HepG2 (cell line): Measurements from ENCODE around the gene LCK. TPM values are rescaled to one million over a fixed set of nuclear protein-coding genes. Genes with fewer than 3 reads are reported as not detected.

Experiments
- DRAP1 ChIP-seq: IDR thresholded peaks from 2 replicates; pipeline ENCODE4 v1.6.1; 2016; ENCODE audit warnings: missing genetic modification reagents, missing compliant biosample characterization
- FOXA3 ChIP-seq: IDR thresholded peaks from 2 replicates; pipeline ENCODE4 v1.6.1; 2016; ENCODE audit warnings: missing genetic modification reagents, missing compliant biosample characterization
- FOXM1 ChIP-seq: sonication (generic); formaldehyde crosslinking; IDR thresholded peaks from 2 replicates; pipeline ENCODE4 v1.5.0; 2020; ENCODE audit warnings: missing genetic modification reagents
- GMEB1 ChIP-seq: sonication (generic); formaldehyde crosslinking; IDR thresholded peaks from 2 replicates; pipeline ENCODE4 v1.5.1; 2020; ENCODE audit warnings: missing genetic modification reagents, mild to moderate bottlenecking, borderline replicate concordance
- JARID2 ChIP-seq: sonication (generic); formaldehyde crosslinking; IDR thresholded peaks from 2 replicates; pipeline ENCODE4 v1.8.1; 2023; ENCODE audit warnings: missing genetic modification reagents, inconsistent platforms; ENCODE audit not compliant: insufficient replicate concordance
- MAX ChIP-seq: IDR thresholded peaks from 2 replicates; pipeline ENCODE4 v1.6.1; 2012; ENCODE audit warnings: inconsistent platforms
- RBAK ChIP-seq: sonication (generic); formaldehyde crosslinking; IDR thresholded peaks from 2 replicates; pipeline ENCODE4 v1.5.1; 2020; ENCODE audit warnings: mild to moderate bottlenecking, missing genetic modification reagents
- STAG1 ChIP-seq: sonication (generic); formaldehyde crosslinking; IDR thresholded peaks from 2 replicates; pipeline ENCODE4 v1.4.0; 2020; ENCODE audit warnings: missing genetic modification reagents
- TFAP4 ChIP-seq: sonication (generic); IDR thresholded peaks from 2 replicates; pipeline ENCODE4 v1.6.1; 2016; ENCODE audit warnings: low read depth, borderline replicate concordance
- ZFP36 ChIP-seq: fragments of 150-350 bp; IDR thresholded peaks from 2 replicates; pipeline ENCODE4 v1.6.1; 2018; ENCODE audit warnings: borderline replicate concordance, low read length, low read depth; ENCODE audit not compliant: partially characterized antibody
- ZNF207 ChIP-seq: fragments of 450-650 bp; IDR thresholded peaks from 2 replicates; pipeline ENCODE4 v1.6.1; 2016; ENCODE audit warnings: antibody characterized with exemption, borderline replicate concordance
- ZNF256 ChIP-seq: sonication (generic); formaldehyde crosslinking; conservative IDR thresholded peaks from 2 replicates; pipeline ENCODE4 v1.4.0; 2020; ENCODE audit warnings: missing genetic modification reagents
- ZNF260 ChIP-seq: sonication (generic); formaldehyde crosslinking; IDR thresholded peaks from 2 replicates; pipeline ENCODE4 v1.4.0; 2020; ENCODE audit warnings: missing genetic modification reagents, low read depth, mild to moderate bottlenecking, borderline replicate concordance
- ZNF672 ChIP-seq: sonication (generic); formaldehyde crosslinking; IDR thresholded peaks from 2 replicates; pipeline ENCODE4 v1.8.1; 2022; ENCODE audit warnings: missing genetic modification reagents
- ZNF687 ChIP-seq: sonication (generic); formaldehyde crosslinking; IDR thresholded peaks from 2 replicates; pipeline ENCODE4 v1.5.1; 2020; ENCODE audit warnings: mild to moderate bottlenecking, missing genetic modification reagents, moderate library complexity
- ZNF788 ChIP-seq: sonication (generic); formaldehyde crosslinking; IDR thresholded peaks from 2 replicates; pipeline ENCODE4 v1.5.0; 2020; ENCODE audit warnings: mild to moderate bottlenecking, missing genetic modification reagents, borderline replicate concordance
- polyA plus RNA-seq, 8 experiments: library from polyadenylated mRNA; depleted of rRNA in 3 of 8; stranded (reverse) in 7 of 8; unstranded in 1 of 8; fragments of >200 nt; fragmentation: Illumina TruSeq in 4 of 8; extraction: Trizol in 4 of 8; gene quantifications; 2 replicates each; pipeline versions ENCODE4 v1.2.1 to v1.2.3, GENCODE V29; 2011 to 2016; ENCODE audit warnings: low read depth in 4 of 8, missing spikeins in 1 of 8, mixed read lengths in 1 of 8; ENCODE audit not compliant: insufficient read depth in 1 of 8
- total RNA-seq, 5 experiments: library from RNA; depleted of rRNA; stranded (reverse); fragments of >200 nt; fragmentation: Illumina TruSeq; extraction: Trizol; gene quantifications; 2 replicates each; pipeline ENCODE4 v1.2.3, GENCODE V29; 2016; ENCODE audit warnings: low read depth in 1 of 5
- TF ChIP-seq, protein P1 (sequence below): sonication (generic); formaldehyde crosslinking; IDR thresholded peaks from 2 replicates; pipeline ENCODE4 v1.4.0; 2020; ENCODE audit warnings: mild to moderate bottlenecking, missing genetic modification reagents
- TF ChIP-seq, protein P2 (sequence below): sonication (generic); formaldehyde crosslinking; IDR thresholded peaks from 2 replicates; pipeline ENCODE4 v1.4.0; 2020; ENCODE audit warnings: missing genetic modification reagents, borderline replicate concordance

The LCK gene
- total and polyA plus RNA-seq, 2 of the 13 experiments (the other 11 are each of a cell fraction or from before 2014, with no cell fraction given) = 0.93 to 1.8 TPM

DNA sequence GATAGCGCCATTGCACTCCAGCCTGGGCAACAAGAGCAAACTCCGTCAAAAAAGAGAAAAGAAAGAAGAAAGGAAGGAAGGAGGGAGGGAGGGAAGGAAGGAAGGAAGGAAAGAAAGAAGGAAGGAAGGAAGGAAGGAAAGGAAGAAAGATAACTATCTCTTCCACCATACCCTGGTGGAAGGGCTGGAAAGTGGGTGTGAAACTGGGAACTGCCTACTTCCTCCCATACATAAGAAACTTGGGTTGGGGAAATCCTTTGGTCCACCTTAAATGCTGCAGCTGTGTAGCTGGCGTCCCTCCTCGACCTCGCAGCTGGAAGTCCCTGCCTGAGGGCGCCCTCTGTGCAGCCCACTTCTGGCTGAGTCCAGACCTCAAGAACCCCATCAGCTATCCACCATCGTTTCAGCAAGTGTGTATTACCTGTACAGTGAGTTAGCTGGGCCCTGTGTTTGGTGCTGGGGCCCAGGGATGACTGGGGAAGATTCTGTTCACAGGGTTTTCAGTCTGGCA lies 8.7 kb upstream of the LCK start (continued):
- TF ChIP-seq ZNF260 (no peak), DRAP1 (CRISPR knock-in tag) (no peak), ZNF788 (CRISPR knock-in tag) (0 out of 2 replicates have a peak, but pooled peaks have one; percentile 32), STAG1 (CRISPR knock-in tag) (peak; percentile 31; the same call in 1 of the 2 replicates), ZNF672 (no peak), JARID2 (CRISPR knock-in tag) (no peak), ZNF256 (CRISPR knock-in tag) (no peak), MAX (peak; percentile 21; the same call in 1 of the 2 replicates), GMEB1 (CRISPR knock-in tag) (peak; percentile 29; the same call in 1 of the 2 replicates), ZFP36 (no peak), RBAK (no peak), ZNF687 (CRISPR knock-in tag) (peak; percentile 35; the same call in 1 of the 2 replicates), TFAP4 (peak; percentile 83; the same call in 1 of the 2 replicates), FOXM1 (CRISPR knock-in tag) (no peak), ZNF207 (no peak), FOXA3 (CRISPR knock-in tag) (no peak)
- TF ChIP-seq, protein P1, sequence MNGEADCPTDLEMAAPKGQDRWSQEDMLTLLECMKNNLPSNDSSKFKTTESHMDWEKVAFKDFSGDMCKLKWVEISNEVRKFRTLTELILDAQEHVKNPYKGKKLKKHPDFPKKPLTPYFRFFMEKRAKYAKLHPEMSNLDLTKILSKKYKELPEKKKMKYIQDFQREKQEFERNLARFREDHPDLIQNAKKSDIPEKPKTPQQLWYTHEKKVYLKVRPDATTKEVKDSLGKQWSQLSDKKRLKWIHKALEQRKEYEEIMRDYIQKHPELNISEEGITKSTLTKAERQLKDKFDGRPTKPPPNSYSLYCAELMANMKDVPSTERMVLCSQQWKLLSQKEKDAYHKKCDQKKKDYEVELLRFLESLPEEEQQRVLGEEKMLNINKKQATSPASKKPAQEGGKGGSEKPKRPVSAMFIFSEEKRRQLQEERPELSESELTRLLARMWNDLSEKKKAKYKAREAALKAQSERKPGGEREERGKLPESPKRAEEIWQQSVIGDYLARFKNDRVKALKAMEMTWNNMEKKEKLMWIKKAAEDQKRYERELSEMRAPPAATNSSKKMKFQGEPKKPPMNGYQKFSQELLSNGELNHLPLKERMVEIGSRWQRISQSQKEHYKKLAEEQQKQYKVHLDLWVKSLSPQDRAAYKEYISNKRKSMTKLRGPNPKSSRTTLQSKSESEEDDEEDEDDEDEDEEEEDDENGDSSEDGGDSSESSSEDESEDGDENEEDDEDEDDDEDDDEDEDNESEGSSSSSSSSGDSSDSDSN (CRISPR knock-in tag) = 0 out of 2 replicates have a peak, but pooled peaks have one; percentile 29
- TF ChIP-seq, protein P2, sequence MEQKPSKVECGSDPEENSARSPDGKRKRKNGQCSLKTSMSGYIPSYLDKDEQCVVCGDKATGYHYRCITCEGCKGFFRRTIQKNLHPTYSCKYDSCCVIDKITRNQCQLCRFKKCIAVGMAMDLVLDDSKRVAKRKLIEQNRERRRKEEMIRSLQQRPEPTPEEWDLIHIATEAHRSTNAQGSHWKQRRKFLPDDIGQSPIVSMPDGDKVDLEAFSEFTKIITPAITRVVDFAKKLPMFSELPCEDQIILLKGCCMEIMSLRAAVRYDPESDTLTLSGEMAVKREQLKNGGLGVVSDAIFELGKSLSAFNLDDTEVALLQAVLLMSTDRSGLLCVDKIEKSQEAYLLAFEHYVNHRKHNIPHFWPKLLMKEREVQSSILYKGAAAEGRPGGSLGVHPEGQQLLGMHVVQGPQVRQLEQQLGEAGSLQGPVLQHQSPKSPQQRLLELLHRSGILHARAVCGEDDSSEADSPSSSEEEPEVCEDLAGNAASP = peak; percentile 43; the same call in 1 of the 2 replicates
